Measurements from ENCODE around the gene ZNF682. TPM values are rescaled to one million over a fixed set of nuclear protein-coding genes. Genes with fewer than 3 reads are reported as not detected.
A peak's percentile ranks its signal among the peaks of the same experiment; 100 is the strongest.
"Not testable (repeated sequence)": the region's sequence is repeated elsewhere in the genome, so short reads cannot be mapped to it uniquely, and the experiment has no call there.

ZNF682 gene
- total RNA-seq, 1 donor, result 2.8 TPM

DNA sequence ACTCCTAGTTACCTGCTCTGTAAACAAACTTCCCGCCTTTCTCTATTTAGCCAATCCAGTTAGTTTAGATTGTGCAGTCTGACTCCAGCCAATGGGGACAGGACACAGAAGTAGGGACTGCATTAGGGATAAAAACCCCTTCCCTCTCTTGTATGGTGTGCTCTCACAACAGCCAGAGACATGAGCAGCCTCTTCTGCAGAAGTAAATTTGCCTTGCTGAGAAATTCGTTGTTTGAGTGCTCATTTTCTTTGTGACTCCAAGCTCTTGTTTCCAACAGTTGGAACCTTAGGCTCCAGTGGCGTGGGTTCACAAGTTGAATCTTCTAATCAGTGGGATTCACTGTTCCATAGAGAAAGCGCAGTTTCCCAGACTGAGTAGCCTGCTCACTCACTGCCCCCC is 72.4 kb downstream of the ZNF682 start:
- DNase-seq (ENCODE audit: low read depth), result no peak
- no peak overlapping the region for H3K4me3 ChIP-seq (ENCODE audit: low read depth, low read length)
- TF ChIP-seq CTCF (IDR thresholded peaks at IDR 0.05; ENCODE audit: insufficient read depth, low read length), result no peak

- not testable (repeated sequence) for H3K4me3 ChIP-seq (ENCODE audit: low read depth, low read length); DNase-seq (ENCODE audit: low read depth)
Measured at GRCh38 chr19:19966126-19966525, 73.2 kb downstream of the ZNF682 start.

DNA sequence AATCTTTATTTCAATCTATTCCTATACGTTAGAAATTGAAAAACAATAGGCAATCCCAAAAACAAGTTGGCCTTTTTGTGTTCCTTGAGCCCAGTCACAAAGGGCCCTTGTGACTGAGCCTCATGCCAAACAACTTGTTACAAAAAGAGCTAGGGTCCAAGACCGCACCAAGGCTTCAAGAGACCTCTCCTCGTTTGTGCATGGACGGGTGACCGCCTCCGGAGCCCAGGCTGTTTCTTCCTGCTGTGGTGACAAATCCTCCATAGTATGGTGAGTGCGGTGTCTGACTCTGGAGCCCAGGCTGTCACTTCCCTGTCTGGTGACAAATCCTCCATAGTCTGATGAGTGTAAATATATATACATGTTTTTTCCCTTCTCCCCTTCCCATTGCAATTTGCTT is 74.9 kb downstream of the ZNF682 start:
- TF ChIP-seq CTCF (IDR thresholded peaks at IDR 0.05; ENCODE audit: insufficient read depth, low read length), result no peak
- H3K4me3 ChIP-seq (ENCODE audit: low read depth, low read length), result no peak overlapping the region
- no peak for DNase-seq (ENCODE audit: low read depth)

- DNase-seq (ENCODE audit: low read depth), result peak; percentile 45
- TF ChIP-seq CTCF (IDR thresholded peaks at IDR 0.05; ENCODE audit: insufficient read depth, low read length), result peak; percentile 59
- H3K4me3 ChIP-seq (ENCODE audit: low read depth, low read length), result not testable (repeated sequence)
Measured at GRCh38 chr19:19959151-19959799, 80.0 kb downstream of the ZNF682 start.

DNA sequence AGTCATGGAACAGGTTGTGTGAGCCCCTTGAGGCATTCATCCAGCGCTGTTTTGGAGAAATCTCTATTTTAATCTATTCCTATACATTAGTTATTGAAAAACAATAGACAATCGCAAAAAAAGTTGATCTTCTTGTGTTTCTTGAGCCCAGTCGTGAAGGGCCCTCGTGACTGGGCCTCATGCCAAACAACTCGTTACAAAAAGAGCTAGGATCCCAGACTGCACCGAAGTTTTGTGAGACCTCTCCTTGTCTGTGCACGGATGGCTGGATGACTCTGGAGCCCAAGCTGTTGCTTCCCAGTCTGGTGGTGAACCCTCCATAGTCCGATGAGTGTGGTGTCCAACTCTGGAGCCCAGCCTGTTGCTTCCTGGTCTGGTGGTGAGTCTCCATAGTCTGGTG is 81.5 kb downstream of the ZNF682 start:
- not testable (repeated sequence) for DNase-seq (ENCODE audit: low read depth); H3K4me3 ChIP-seq (ENCODE audit: low read depth, low read length)

- H3K4me3 ChIP-seq (ENCODE audit: low read depth, low read length), result no peak overlapping the region
- DNase-seq (ENCODE audit: low read depth), result no peak
Measured at GRCh38 chr19:19956434-19957075, 82.8 kb downstream of the ZNF682 start.

GRCh38 chr19:19955208-19955607 is 84.1 kb downstream of the ZNF682 start:
- TF ChIP-seq CTCF (IDR thresholded peaks at IDR 0.05; ENCODE audit: insufficient read depth, low read length), result no peak
- H3K4me3 ChIP-seq (ENCODE audit: low read depth, low read length), result no peak overlapping the region
- no peak for DNase-seq (ENCODE audit: low read depth)

More at GRCh38 chr19:19956434-19957075, 82.8 kb downstream of the ZNF682 start:
- TF ChIP-seq CTCF (IDR thresholded peaks at IDR 0.05; ENCODE audit: insufficient read depth, low read length), result no peak

Small RNAs within 50 kb of the gene (small RNA-seq; reads per million reads assigned to genes)
- gene AC006539.3, result not detected

Other genes with a start within 250 kb of the ZNF682 start
- 7.1 and 14.8 TPM in 2 replicates for gene ZNF506, start 217.8 kb downstream of the ZNF682 start, total RNA-seq (ENCODE audit: low replicate concordance)
- 2.3 and 7.0 TPM in 2 replicates for gene ZNF253, start 173.6 kb downstream of the ZNF682 start, total RNA-seq (ENCODE audit: low replicate concordance)
- gene ZNF93, start 138.6 kb downstream of the ZNF682 start, total RNA-seq (ENCODE audit: low replicate concordance), result 2.0 and 10.0 TPM in 2 replicates
- gene ZNF90, start 38.5 kb upstream of the ZNF682 start, total RNA-seq (ENCODE audit: low replicate concordance), result 1.2 and 1.4 TPM in 2 replicates
- gene ZNF486, start 127.7 kb upstream of the ZNF682 start, total RNA-seq (ENCODE audit: low replicate concordance), result 2.8 and 6.9 TPM in 2 replicates